Measurements from ENCODE around the gene NRK.
"Not testable (repeated sequence)": the region's sequence is repeated elsewhere in the genome, so short reads cannot be mapped to it uniquely, and the experiment has no call there.

Gene NRK

DNA sequence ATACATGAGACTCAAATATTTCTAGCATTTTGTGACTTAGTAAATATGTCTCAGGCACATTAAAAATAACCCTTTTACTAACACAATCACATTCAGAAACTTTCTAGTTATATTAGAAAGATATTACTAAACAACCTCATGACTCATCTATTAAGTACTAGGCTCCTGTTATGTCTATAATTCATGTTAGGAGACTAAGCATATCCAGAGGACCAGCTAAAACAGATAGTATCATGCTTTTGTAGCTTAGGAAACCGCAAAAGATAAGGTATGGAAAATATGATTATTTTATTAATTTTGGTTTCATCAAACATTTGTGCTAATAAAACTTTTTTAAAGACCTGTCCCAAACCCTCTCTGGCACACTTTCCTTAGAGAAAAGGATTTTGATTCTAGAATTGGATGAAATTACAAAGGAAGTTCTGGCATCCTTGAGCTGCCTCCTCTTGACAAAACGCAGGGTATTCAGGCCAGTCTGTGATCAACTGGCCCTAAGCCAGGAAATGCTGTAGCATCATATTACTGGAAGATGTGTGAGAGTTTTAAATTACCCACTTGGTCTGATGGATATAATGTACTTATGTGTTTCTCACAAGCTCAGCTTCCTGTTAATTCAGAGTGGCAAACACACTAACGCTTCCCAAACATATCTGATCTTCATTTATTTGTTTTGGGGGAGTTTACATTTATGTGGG is 60.4 kb downstream of the NRK start:
- no peak for DNase-seq (ENCODE audit: low read depth in 3 of 3, low spot score in 1 of 3)

DNA sequence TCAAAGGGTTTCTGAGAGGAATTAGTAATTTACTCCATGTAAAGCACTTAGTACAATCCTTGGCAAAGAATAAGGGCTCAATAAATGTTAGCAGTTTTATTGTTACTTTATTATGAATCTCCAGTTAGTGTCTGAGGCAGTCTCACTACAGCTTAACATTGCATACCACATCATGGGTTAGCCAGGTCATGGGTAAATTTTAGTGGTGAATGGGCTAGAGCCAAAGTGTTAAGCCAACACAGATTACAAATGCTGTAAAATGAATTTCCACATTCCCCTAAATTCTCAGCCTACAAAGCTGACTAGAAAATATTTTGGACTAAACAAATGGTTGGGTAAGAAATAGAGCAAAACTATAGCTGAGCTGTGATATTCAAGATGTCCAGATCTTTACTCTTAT is 72.4 kb downstream of the NRK start:
- DNase-seq (ENCODE audit: low read depth in 3 of 3, low spot score in 1 of 3) = no peak

GRCh38 chrX:105909576-105909975 is 87.2 kb downstream of the NRK start:
- DNase-seq (ENCODE audit: low read depth in 3 of 3, low spot score in 1 of 3) = no peak

GRCh38 chrX:105910563-105911105 is 88.3 kb downstream of the NRK start:
- DNase-seq (ENCODE audit: low read depth in 3 of 3, low spot score in 1 of 3) = no peak

- no peak for DNase-seq (ENCODE audit: low read depth in 3 of 3, low spot score in 1 of 3)
Observed at GRCh38 chrX:105945266-105945665, 122.9 kb downstream of the NRK start.

DNA sequence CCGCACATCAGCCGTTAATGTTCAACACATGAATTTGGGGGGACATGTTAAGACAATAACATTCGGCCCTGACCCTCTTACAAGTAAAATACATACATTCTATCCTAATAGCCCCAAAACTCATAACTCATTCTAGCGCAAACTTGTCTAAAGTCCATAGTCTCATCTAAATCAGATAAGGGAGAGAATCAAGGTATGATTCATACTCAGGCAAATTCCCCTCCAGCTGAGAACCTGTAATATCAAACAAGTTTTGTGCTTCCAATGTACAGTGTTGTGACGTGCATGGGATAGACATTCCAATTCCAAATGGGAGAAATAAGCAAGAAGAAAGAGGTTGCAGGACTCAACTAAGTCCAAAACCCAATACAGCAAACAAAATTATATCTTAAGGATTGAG is 147.1 kb downstream of the NRK start:
- DNase-seq (ENCODE audit: low read depth in 3 of 3, low spot score in 1 of 3) = no peak

DNA sequence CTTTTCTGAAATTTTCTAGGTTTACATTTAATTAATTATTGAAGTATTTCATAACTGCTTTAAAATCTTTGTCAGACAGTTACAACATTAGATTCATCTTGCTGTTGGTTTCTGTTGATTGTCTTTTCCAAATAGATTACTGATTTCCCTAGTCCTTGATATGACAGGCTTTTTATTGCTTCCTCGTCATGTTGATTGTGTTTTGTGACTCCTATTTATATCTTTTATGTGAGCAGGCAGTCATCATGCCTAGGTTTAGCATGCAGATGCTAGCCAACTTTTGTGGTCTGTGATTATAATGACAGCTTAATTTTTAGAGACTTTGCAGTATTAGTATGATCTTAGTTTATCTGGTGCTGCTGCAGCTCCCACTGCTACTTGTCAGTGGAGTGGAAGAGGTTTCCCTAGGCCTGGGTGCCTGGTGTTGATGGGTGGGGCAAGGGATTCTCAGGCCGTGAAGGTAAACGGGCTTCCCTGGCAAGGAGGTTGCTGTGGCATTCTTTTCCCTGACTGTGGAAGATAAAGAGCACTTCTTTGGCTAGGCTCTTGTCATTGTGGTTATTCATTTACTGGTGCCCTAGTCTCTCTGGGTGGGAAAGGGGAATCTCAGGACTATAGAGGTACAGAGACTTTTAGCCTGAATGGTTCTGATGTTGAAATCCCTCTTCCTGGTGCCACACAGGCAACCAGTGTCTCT is 150.5 kb downstream of the NRK start:
- no peak for DNase-seq (ENCODE audit: low read depth in 3 of 3, low spot score in 1 of 3)

DNA sequence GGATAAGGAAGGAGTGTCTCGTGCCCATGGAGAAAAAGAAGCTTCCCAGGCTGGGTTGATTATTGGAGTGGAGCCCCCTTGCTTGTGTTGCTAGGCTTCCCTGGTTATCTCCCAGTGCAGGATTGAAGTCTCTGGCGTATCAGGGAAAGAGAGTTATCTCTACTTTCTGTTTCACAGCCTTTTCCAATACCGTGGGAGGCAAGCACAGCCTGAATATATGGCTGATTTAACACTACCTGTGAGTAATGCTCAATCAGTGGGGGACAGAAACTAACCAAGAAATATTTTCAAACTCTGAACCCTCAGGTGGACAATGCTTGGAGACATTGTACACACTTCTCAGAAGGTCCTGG is 151.0 kb downstream of the NRK start:
- DNase-seq (ENCODE audit: low read depth in 3 of 3, low spot score in 1 of 3) = no peak

- no peak for DNase-seq (ENCODE audit: low read depth in 3 of 3, low spot score in 1 of 3)
Observed at GRCh38 chrX:105975382-105975781, 153.0 kb downstream of the NRK start.

DNA sequence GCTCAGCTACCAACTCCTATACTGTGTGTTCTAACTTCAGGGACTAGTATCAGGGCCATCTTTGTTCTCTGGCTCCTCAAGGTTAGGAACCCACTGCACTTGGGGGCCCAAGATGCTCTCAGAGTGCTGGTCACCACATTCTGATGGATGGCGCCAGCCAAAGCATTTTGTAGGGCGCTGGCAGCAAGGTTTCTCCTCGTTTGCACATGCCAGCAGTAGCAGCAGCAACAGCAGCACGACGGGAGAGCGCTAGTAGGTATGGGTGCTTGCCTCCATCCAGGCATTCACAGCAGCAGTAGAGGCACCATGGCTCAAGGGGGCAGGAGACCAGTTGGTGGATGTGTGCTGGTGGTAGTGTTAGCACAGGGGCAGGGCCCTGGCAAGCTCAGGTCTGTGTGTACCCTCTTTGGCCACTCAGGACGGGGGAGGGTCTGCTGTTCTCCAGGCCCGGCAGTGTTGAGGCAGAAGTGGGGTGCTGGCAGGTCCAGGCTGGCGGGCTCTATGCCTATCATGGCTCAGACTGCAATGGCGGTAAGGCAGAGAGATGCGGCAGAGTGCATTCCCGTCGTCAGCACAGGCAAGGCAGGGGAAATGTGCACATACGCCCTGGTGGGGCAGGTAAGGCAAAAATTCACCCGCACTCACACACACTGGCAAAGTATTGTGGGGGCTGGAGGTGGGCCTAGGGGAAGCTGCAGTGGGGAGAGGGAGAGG is 159.6 kb downstream of the NRK start:
- no peak for DNase-seq (ENCODE audit: low read depth in 3 of 3, low spot score in 1 of 3)

DNA sequence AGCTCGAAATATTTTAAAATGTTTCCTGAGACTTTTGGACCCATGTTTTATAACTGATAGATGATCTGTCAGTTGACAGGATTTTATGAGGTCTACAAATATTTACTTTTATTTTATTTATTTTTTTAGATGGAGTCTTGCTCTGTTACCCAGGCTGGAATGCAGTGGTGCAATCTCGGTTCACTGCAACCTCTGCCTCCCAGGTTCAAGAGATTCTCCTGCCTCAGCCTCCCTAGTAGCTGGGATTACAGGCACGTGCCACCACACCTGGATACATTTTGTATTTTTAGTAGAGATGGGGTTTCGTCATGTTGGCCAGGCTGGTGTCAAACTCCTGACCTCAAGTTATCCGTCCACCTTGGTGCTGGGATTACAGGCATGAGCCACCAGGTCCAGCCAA is 166.1 kb downstream of the NRK start:
- DNase-seq (ENCODE audit: low read depth in 3 of 3, low spot score in 1 of 3) = not testable (repeated sequence)

DNA sequence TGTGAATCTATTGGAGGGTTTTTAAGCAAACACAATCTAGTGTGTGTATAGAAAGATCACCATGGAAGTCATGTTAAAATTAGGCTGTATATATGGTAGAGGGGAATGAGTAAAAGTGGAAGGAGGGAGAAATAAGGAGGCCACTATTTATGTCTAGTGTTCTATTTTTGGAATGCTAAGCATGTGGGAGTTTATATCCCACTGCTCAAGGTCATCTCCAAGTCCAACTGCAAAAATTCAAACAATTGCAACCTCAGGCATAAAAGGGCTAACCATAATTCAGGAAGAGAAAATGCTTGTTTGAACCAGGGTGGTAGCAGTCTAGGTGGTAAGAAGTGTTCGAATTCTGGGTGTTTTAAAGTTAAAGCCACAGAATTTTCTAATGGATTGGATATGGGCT is 177.0 kb downstream of the NRK start:
- no peak for DNase-seq (ENCODE audit: low read depth in 3 of 3, low spot score in 1 of 3)

GRCh38 chrX:106000203-106000602 is 177.9 kb downstream of the NRK start:
- no peak for DNase-seq (ENCODE audit: low read depth in 3 of 3, low spot score in 1 of 3)

GRCh38 chrX:106000609-106001008 is 178.3 kb downstream of the NRK start:
- not testable (repeated sequence) for DNase-seq (ENCODE audit: low read depth in 3 of 3, low spot score in 1 of 3)

DNA sequence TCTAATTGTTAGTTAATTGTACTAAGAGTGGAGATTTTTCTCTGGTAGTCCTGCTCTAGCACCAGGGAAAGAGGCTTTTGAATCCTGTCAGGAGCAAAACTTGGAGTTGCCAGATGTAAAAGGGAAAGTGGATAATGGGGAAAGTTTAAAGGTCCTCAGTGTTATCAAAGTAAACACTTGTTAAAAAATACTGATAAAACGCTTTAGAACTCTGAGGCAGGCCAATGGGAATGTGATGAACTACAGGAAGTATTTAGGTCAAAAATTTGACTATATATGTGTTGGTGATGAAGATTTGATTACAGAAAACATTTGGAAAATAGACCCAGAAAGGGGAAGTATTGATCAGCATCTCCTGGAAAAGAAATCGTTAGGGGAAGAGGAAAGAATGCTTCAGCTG is 183.3 kb downstream of the NRK start:
- no peak for DNase-seq (ENCODE audit: low read depth in 3 of 3, low spot score in 1 of 3)

DNA sequence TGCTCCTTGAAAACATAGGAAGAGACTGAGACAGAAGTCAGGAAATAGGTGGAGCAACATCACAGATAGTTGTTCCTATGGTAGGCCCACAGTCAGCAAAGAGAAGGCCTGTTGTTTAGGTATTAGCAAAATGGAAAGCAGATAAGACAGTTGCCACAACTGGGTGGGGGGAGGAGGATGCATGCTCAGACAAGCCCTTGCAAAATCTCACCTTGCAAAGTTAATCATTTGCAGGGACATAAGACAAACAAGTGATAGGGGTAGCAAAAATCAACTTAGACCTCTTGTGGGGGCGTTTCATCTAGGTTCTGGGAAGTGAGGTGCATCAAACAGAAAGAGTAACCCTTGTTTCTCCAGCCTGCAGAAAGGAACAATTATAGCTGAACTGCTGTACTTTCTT is 185.5 kb downstream of the NRK start:
- no peak for DNase-seq (ENCODE audit: low read depth in 3 of 3, low spot score in 1 of 3)

All from stimulated activated CD4-positive, alpha-beta T cell treated with anti-CD3 and anti-CD28 coated beads, TNF-alpha, amount 100 ng/mL, for 1 hour (primary cell).